OCI-M2 (cell line): Measurements from ENCODE around the gene S1PR3.
"Not testable (repeated sequence)": the region's sequence is repeated elsewhere in the genome, so short reads cannot be mapped to it uniquely, and the experiment has no call there.

ENCODE experiments used
- DNase-seq: peaks from one replicate; lab custom pipeline; 2025; ENCODE audit not compliant: unreplicated experiment; lab: John Stamatoyannopoulos, UW

Gene S1PR3

GRCh38 chr9:88991066-88992034, at the start of gene S1PR3:
S1PR3 (plus strand) TSS chr9:88991468; CDS start chr9:89001201, 9,733 bp downstream.
- no peak for DNase-seq

GRCh38 chr9:88941586-88941985, 49.7 kb upstream of the S1PR3 start:
- not testable (repeated sequence) for DNase-seq

- no peak for DNase-seq
Measured at GRCh38 chr9:88942411-88942810, 48.9 kb upstream of the S1PR3 start.

DNA sequence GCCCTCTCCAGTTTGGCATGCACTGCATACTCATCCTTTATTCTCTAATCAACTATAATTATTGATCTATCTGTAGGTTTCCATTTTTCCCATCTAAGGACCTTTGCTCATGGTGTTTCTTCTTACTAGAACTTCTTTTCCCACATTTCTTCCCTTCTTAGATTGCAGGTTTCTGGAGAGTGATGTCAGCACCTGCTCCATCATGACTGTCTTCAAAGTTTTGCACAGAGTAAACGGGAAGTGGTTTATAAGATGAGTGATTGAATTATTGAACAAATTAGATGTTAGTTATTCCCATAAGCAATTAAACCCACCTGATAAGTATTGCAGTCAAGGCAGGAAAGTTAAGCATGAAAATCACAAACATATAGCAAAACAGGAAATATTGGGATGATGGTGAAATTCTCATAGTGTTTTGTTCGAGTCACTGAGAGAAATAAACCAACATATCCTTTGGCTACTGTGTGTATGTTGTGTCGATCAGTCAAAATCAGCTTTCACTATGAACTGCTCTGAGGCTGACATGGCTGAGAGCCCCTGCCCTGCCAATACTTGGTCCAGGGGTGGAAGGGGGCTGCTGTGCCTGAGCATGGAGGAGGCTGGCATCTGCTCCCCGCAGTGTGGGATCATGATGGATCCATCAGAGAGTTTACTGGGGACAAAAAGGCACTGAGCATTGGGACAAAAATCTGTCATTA, 45.5 kb upstream of the S1PR3 start:
- no peak for DNase-seq

DNA sequence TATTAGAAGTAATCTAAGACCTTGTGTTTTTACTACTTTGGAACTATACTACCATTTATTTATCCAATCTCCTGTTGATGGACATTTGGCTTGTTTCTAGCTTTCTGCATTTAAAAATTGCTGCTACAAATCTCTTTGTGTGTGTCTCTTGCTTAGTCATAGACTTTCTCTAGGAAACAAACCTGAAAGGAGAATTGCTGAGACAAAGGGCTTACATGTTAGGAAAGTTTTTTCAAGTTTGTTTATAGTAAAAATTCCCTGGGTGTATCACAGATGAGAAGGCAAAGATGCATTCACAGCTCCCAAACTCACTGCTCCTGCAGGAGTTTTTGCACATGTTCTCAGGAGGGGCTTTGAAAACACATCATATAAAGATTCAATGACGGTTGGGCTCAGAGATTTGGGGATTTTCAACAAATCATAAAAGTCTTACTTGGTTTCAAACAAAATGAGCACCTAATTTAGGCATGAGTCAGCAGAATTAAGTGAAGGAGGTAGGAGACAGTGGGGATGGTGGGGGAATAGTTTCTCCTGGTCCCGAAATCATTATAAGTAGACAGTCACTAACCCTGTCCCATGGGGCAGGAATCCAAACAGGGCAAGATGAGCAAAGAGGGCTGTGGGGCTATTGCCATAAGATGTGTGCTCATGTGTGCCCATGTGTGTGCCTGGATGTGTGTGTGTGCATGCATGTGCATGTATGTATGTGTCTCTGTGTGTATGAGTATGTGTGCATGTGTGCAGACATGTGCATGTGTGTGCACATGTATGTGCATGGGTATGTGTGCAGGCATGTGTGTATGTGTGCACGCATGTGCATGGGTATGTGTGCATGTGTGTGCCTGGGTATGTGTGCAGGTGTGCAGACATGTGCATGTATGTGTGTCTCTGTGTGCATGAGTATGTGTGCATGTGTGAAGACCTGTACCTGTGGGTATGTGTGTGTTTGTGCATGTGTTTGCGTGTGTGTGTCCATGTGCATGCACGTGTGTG, 43.4 kb upstream of the S1PR3 start:
- no peak for DNase-seq

DNA sequence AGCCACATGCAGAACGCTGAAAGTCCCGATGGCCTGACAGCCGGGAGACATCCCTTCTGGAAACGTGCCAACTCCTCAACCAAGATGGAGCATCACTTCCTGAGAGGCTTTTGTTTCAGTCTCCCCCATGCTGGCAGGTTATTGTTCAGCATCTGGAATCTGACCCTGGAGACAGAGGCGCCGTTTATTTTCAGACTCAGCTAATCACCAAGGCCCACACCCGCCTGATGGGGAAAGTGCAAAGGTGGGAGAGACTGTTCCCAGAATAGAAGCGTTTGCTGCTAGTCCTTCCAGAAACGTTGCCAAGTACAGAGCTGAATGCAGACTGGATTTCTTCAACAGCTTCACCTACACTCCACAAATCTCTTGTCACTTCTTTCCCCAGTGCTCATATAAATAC, 41.8 kb upstream of the S1PR3 start:
- DNase-seq: no peak

DNA sequence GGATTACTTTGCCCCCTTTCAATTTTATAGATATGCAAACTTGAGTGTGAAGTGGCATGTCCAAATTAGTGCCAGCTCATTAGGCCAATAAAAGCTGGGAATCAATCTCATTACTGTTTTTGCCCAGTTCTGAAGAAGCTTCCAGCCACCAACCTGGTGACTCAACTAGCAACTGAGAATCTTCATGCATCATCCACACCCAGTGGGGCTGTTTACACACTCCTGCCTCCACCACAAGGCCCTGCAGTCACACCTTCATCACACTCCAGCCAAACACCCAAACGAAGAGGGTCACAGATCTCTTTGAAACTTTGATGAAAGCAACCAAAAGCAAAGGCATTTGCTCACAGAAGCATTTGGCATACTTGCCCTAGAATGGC, 41.3 kb upstream of the S1PR3 start:
- DNase-seq: no peak

DNA sequence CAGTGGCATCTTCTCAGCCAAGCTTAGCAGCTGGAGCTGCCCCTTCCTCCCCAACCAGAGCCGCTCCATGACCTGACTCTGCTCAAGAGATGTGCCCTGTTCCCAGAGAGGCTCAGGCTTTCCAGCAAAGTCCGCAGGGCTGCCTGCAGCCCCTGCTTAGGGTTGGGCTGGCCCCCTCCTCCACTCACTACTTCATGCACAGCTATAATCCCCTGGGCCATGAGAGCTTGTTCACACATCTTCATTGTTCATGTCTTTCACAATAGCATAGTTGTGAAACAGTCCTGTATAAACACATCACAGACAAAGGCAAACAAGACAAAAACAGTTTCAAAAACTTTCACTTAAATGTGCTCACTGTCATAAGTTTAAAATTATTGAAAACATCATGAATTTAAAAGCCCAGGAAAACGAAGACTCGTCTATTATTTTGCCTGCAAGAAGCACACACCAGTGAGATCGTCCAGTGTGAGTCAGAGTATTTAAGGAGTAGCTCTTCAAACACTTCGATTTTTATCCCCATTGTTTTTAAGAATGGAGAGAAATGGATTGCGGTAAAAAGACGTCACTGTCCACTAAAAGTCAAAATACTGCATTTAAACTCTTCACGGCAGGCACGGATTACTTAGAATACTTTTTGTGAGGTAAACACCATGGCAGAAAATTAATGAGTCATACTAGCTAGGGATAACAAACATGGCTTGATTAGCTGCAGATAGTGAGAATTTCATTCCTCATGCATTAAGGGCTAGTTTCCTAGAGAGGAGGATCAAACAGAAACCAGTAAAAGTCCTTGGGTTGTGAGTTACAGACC, 40.7 kb upstream of the S1PR3 start:
- DNase-seq: no peak

GRCh38 chr9:88951155-88951542, 40.1 kb upstream of the S1PR3 start:
- no peak for DNase-seq

DNA sequence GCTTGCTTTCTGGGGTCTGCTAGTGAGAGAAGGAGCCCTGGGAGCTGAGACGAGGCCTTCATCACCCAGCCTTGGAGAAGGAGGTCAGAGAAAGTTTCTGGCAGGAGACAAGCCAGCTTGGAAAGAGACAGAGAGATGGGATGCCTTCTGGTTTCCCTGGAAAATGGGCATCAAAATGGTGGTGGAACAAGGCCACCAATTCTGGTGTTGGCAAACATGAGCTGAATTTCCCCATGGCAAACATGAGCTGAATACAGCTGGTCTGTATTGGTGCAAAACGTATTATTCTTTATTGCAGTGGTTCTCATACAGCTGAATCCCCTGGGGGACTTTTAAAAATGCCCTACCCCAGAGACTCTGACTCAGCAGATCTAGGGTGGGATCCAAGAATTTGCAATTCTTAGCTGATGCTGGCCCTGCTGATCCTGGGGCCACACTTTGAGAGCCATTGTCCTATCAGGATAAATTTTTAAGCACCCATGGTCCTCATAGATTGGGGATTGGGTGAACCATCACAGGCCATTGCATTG, 39.1 kb upstream of the S1PR3 start:
- DNase-seq: no peak

DNA sequence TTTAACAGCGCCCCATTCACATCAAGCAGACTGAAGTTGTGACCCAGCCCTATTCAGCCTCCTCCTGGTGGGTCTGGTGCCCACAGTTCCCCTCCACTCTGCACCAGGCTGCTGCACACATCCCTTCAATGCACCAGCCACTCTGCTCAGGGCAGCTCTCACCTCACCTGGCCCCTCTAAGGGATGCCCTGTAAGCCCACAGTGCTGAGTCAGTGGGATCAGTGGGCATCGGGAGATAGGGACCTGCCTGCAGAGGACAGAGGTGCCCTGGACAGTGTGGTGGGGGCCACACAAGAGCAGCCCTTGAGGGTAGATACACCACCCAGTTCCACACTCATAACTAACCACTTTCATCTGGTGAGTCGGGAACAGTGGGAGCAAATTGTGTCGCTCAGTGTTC, 38.3 kb upstream of the S1PR3 start:
- DNase-seq: no peak

DNA sequence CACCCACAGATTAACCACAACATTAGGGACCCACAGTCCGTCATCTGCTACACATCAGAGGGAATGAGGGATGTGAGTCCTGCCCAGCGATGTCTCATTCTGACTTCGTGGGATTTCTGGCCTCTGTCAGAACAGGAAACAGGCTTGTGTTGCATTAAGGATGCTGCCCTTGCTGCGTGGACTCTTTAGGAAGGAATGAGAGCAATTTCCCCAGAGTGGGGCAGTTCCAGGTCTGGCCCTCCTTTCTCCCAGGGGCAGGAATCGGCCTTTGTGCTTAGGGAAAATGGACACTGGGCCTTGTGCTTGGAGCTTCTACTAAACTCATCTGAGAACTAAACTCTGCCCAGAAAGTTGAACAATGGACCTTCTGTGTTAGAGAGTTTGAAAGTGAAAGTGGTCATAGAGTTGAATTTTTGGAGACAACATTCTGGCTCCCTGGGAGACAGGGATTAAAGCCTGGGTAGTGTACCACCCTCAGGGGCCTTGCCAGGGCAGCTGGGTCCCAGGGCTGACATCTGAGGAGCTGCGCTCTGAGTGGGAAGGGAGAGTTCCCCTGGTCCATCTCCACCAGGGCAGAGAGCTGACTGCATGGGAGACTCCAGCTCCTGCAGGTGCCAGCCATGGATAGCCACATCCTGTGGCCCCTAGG, 37.8 kb upstream of the S1PR3 start:
- DNase-seq: no peak

DNA sequence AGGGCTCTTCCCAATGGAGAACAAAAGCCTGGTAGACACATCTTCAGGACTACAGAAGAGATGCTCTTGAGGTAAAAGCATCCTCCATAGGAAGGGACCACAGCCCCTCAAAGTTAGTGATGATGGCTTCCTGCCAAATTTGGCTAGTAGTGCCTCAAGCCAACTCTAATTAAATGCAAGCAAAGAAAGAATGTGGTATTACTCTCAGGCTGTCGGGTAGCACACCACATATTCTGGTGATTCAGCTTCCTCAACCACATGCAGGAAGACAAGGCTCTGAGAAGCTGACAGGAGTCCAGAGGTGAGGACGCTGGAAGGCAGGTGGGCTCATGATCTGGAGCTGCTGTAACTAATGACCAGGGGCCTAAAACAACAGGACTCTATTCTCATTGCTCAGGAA, 37.2 kb upstream of the S1PR3 start:
- DNase-seq: no peak

DNA sequence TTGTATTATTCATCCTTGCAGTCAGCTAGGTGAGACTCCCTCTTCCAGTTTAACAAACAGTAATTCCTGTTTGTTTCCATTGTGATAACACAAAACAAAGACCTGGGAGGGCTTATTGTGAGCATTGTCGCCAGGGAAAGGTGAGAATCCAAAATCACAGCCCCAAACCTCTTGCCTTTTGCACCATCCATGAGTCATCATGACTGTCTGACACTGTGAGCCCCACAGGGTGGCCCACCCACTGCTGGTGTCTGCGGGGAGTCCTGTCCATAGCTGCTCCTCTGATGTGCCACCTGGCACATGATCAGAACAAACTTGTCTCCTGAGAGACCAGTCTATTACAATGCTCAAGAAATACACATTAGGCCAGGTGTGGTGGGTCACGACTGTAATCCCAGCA, 33.7 kb upstream of the S1PR3 start:
- no peak for DNase-seq

DNA sequence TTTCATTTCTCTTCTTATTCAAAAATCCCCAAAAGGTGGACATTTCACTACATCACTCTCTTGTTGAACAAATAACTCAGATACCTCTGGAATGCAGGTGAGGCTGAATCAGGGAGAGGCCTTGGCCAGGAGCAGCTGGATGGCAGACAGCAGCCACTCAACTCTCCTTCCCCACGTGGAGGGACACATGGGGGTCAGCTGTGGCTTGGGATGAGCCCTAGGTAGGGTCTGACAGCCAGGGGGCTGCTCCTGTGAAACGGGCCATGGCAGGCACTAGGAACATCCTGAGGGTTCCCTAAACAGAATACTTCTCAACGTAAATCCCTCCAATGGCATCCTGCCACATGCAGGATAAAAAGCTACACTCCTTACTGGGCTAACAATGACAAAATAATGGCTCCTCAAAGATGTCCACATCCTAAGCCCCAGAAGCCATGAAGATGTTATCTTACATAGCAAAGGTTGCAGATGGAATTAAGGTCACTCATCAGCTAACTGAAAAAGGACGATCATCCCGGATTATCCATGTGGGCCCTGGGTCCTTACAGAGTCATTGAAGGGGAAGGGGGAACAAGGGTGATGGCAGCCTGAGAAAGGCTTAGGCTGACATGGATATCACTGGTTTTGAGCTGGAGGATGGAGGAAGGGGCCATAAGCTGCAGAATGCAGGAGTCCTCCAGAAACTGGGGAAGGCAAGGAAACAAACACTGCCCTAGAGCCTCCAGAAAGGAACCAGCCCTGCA, 31.4 kb upstream of the S1PR3 start:
- no peak for DNase-seq

DNA sequence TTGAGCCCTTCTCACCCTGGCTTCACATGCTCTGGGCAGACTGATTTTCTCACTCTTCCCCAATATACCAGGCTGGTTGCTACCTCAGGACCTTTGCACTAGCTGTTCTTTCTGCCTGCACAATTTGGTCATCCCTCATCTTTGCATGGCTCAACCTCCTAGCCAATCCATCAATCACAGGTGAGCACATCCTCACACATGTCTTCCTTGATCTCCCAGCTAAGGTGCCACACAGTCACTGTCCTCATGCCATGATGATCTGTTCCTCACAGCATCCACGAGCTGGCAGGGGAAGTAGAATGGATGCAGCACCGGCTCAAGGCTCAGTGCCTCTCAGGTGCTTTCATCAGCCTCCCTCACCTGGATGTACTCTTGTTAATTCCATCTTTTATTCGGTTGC, 30.6 kb upstream of the S1PR3 start:
- no peak for DNase-seq

- no peak for DNase-seq
Measured at GRCh38 chr9:88965473-88965872, 25.8 kb upstream of the S1PR3 start.

GRCh38 chr9:88966894-88967676, 24.2 kb upstream of the S1PR3 start:
- DNase-seq: no peak
